Transverse colon (tissue), 4 donors: ENCODE results near the gene FXYD3. TPM values are rescaled to one million over a fixed set of nuclear protein-coding genes. Genes with fewer than 3 reads are reported as not detected.

Experiments used
- DNase-seq: peaks from one replicate; pipeline ENCODE4 v3.0.0-alpha.2; 2019
- H3K27ac ChIP-seq, 4 donors: fragments of 200-600 bp; sonication (generic); 2 replicates each; pipeline ENCODE4 v1.5.1; 2016 to 2018; ENCODE audit warnings: inconsistent platforms in 4 of 4
- H3K27me3 ChIP-seq: fragments of 200-600 bp; sonication (generic); 2 replicates; pipeline ENCODE4 v1.5.1; 2017; ENCODE audit warnings: inconsistent platforms
- H3K36me3 ChIP-seq, 4 donors: fragments of 200-600 bp; sonication (generic); 2 replicates each; pipeline ENCODE4 v1.5.1; 2017 to 2019; ENCODE audit warnings: inconsistent platforms in 4 of 4
- H3K4me1 ChIP-seq, 4 donors: fragments of 200-600 bp; sonication (generic); 2 replicates each; pipeline ENCODE4 v1.5.1; 2017 to 2020; ENCODE audit warnings: inconsistent platforms in 4 of 4
- H3K4me3 ChIP-seq, 4 donors: fragments of 200-600 bp; sonication (generic); 1 replicate in 1 of 4; 2 replicates in 3 of 4; pipeline versions ENCODE4 v1.5.1 to v1.6.1; 2017 to 2019; ENCODE audit warnings: inconsistent platforms in 4 of 4
- H3K9me3 ChIP-seq, 2 donors: fragments of 200-600 bp; sonication (generic); 2 replicates each; pipeline ENCODE4 v1.5.1; 2017 to 2019; ENCODE audit warnings: inconsistent platforms in 2 of 2
- EP300 ChIP-seq: sonication (generic); formaldehyde crosslinking; IDR thresholded peaks from one replicate; pipeline ENCODE4 v1.6.1; 2017; ENCODE audit warnings: antibody characterized with exemption, low read depth
- POLR2A ChIP-seq: fragments of 450-650 bp; IDR thresholded peaks from one replicate; pipeline ENCODE4 v1.6.1; 2016; ENCODE audit warnings: antibody characterized with exemption, mild to moderate bottlenecking, moderate library complexity
- POLR2AphosphoS5 ChIP-seq, 3 donors: sonication (generic); formaldehyde crosslinking; IDR thresholded peaks; one replicate each; pipeline ENCODE4 v1.6.1; 2016; ENCODE audit warnings: antibody characterized with exemption in 3 of 3
- WGBS, 2 donors: methylation state at CpG; one replicate each; pipeline ENCODE4 v1.1.5; 2018; ENCODE audit warnings: low coverage in 1 of 2; 5-methylcytosine and 5-hydroxymethylcytosine counted together
- in situ Hi-C, 4 donors: fragments of 200-750 bp; cut with MboI; loops; one replicate each; pipeline versions ENCODE4 v1.15.0 to v1.15.1; 2017; ENCODE audit warnings: low sequenced_read_pairs in 3 of 4, low pct_ligation_motif_present in 1 of 4, low pct_unique_long_range_greater_than_20kb in 1 of 4
- intact Hi-C: fragments of 100-400 bp; cut with DNase I; formaldehyde crosslinking; loops from one replicate; pipeline ENCODE4 v1.15.1; 2023; ENCODE audit warnings: low total_unique reads
- total RNA-seq, 4 donors: library from RNA; depleted of rRNA; stranded (reverse); fragments of >200 nt; gene quantifications; one replicate each; pipeline ENCODE4 v1.1.0, GENCODE V29; 2016
- TF ChIP-seq, protein P1 (sequence below), 5 experiments: fragments of 200-600 bp in 3 of 5; fragments of 450-650 bp in 2 of 5; sonication (generic) in 3 of 5; IDR thresholded peaks; 1 replicate in 2 of 5; 2 replicates in 3 of 5; pipeline ENCODE4 v1.5.1; 2016 to 2017; ENCODE audit warnings: antibody characterized with exemption in 5 of 5, inconsistent platforms in 3 of 5, mild to moderate bottlenecking in 2 of 5, moderate library complexity in 1 of 5

FXYD3 gene
- total RNA-seq, 4 donors from 2014 or later = 1,678 to 4,641 (median 3,622) TPM

DNA sequence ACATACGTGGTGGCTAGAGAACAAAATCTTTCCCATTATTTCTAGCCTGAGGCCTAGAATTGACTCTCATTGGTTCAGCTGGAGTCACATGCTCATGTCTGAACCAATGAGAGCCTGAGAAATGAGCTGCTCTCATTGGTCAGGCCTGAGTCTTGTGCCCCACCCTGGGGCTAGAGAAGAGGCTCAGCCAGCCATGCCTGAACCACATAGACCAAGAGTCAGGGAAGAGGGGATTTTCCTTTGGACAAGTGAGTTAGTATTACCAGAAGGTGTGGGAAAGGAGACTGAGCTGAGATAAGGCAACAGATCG lies 45.8 kb downstream of the FXYD3 start:
- no peak for TF ChIP-seq EP300
- no peak for TF ChIP-seq POLR2A
- TF ChIP-seq, protein P1, sequence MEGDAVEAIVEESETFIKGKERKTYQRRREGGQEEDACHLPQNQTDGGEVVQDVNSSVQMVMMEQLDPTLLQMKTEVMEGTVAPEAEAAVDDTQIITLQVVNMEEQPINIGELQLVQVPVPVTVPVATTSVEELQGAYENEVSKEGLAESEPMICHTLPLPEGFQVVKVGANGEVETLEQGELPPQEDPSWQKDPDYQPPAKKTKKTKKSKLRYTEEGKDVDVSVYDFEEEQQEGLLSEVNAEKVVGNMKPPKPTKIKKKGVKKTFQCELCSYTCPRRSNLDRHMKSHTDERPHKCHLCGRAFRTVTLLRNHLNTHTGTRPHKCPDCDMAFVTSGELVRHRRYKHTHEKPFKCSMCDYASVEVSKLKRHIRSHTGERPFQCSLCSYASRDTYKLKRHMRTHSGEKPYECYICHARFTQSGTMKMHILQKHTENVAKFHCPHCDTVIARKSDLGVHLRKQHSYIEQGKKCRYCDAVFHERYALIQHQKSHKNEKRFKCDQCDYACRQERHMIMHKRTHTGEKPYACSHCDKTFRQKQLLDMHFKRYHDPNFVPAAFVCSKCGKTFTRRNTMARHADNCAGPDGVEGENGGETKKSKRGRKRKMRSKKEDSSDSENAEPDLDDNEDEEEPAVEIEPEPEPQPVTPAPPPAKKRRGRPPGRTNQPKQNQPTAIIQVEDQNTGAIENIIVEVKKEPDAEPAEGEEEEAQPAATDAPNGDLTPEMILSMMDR (IDR thresholded peaks at IDR 0.05) = no peak
- TF ChIP-seq POLR2AphosphoS5 (IDR thresholded peaks at IDR 0.05) = no peak
- Histone ChIP-seq H3K27me3 (peaks cover 4% of the 10 kb centered on the region), H3K27ac (no peak overlapping the region), H3K36me3 (peaks cover 0 to 13% (median 0%) of the 10 kb centered on the region in 4 donors), H3K9me3 (peaks cover 0 to 4% of the 10 kb centered on the region in 2 donors), H3K4me1 (no peaks in the 10 kb centered on the region), H3K4me3 (no peak overlapping the region)
- intact Hi-C loops = no loop called here
- in situ Hi-C loops = no loop called here
- DNase-seq = no peak
- WGBS, 2 donors = 90 to 98% methylated on average over 2 of the region's 2 CpGs

DNA sequence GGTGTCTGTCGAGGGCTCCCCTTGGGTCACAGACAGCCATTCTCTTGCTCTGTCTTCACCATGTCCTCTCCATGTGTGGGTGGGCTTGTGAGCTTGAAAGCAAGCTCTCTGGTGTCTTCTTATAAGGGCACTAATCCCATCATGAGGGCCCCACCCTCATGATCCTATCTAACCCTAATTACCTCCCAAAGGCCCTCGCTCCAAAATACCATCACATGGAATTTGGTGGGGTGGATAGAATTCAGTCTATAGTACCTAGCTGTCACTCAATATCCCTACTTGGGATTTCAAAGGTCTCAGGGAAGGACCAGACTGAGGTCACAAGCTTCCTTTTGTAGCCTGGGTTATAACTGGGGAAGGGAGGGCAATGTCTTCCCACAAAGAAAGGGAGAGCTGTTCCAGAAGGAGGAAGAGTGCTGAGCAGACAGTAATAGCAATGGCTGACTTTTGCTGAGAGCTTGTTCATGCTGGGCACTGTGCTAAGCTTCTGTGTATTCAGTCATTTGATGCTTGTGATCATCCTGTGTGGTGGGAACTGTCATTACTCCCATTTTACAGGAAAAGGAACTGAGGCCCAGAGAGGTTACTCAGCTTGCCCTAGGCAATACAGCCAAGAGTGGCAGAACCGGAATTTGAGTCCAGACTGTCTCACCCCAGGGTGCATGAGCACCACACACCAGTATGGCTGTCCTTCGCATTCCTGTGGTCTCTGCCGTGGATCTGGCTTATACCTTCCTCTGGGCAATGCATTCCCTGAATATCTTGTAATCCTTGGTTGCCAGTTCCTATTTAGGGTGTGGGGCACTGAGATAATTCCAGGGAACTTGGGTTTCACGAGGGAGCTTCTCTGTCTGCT lies 47.1 kb downstream of the FXYD3 start:
- H3K36me3 ChIP-seq = peaks cover 0 to 13% (median 0%) of the 10 kb centered on the region in 4 donors
- no peak overlapping the region for H3K4me3 ChIP-seq
- in situ Hi-C loops (no loop called here), intact Hi-C loops (no loop called here)
- H3K27ac ChIP-seq = no peak overlapping the region
- H3K9me3 ChIP-seq = peaks cover 0 to 6% of the 10 kb centered on the region in 2 donors
- no peak for TF ChIP-seq EP300
- TF ChIP-seq, protein P1 (IDR thresholded peaks at IDR 0.05) = no peak
- no peak for DNase-seq
- WGBS, 2 donors = 95 to 100% methylated on average over 1 to 6 of the region's 6 CpGs
- peaks cover 4% of the 10 kb centered on the region for H3K27me3 ChIP-seq
- no peaks in the 10 kb centered on the region for H3K4me1 ChIP-seq

DNA sequence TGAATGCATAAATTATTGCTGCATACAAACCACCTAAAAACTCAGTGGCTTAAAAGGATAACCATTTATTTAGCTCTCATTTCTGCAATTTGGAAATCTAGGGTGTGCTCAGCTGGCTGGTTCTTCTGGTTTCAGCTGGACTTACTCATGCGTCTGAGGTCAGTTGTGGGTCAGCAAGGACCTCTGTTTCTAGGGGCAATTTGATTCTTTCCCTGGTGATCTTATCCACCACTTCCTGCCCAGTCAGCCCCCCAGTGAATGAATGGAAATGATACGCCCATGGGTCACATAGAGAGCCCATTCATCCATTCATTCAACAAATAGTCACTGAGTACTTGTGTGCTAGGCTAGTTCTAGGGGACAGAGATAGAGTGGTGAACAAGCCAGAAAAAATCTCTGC lies 48.8 kb downstream of the FXYD3 start:
- intact Hi-C loops = no loop called here
- TF ChIP-seq POLR2AphosphoS5 (IDR thresholded peaks at IDR 0.05) (no peak), POLR2A (no peak), EP300 (no peak)
- TF ChIP-seq, protein P1 (IDR thresholded peaks at IDR 0.05) = no peak
- Histone ChIP-seq H3K36me3 (peaks cover 0 to 7% (median 0%) of the 10 kb centered on the region in 4 donors), H3K27ac (no peak overlapping the region), H3K27me3 (no peaks in the 10 kb centered on the region), H3K4me1 (no peaks in the 10 kb centered on the region), H3K4me3 (no peak overlapping the region), H3K9me3 (peaks cover 0 to 6% of the 10 kb centered on the region in 2 donors)
- in situ Hi-C loops = no loop called here
- WGBS, 2 donors = 33 to 98% methylated on average over 1 to 2 of the region's 2 CpGs
- DNase-seq = no peak

DNA sequence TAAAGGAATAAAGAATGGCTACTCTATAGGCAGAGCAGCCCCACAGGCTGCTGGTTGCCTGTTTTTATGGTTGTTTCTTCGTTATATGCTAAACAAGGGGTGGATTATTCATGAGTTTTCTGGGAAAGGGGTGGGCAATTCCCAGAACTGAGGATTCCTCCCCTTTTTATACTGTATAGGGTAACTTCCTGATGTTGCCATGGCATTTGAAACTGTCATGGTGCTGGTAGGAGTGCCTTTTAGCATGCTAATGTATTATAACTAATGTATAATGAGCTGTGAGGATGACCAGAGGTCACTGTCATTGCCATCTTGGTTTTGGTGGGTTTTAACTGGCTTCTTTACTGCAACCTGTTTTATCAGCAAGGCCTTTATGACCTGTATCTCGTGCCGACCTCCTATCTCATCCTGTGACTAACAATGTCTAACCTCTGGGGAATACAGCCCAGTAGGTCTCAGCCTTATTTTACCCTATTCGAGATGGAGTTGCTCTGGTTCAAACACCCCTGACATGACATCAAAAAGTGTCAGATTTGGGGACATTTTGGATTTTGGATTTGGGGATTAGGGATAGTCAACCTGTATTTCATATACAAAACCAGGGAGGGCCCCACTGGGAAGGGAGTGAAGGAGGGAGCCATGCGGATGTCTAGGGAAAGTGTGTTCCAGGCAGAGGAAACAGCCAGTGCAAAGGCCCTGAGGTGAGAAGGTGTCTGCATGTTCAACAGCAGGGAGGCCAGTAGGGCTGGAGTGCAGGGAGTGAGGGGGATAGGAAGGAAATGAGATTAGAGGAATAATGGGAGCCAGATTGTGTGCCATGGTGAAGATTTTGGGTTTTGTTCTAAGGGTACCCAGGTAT lies 49.8 kb downstream of the FXYD3 start:
- TF ChIP-seq POLR2AphosphoS5 (IDR thresholded peaks at IDR 0.05) (no peak), EP300 (no peak), POLR2A (no peak)
- TF ChIP-seq, protein P1 (IDR thresholded peaks at IDR 0.05) = no peak
- no peak overlapping the region for H3K27ac ChIP-seq
- no peak overlapping the region for H3K4me3 ChIP-seq
- DNase-seq = no peak
- H3K4me1 ChIP-seq = no peaks in the 10 kb centered on the region
- H3K27me3 ChIP-seq = no peaks in the 10 kb centered on the region
- in situ Hi-C loops (no loop called here), intact Hi-C loops (no loop called here)
- WGBS, 2 donors = 69 to 77% methylated on average over 2 to 5 of the region's 5 CpGs
- H3K36me3 ChIP-seq = peaks cover 0 to 7% (median 0%) of the 10 kb centered on the region in 4 donors
- H3K9me3 ChIP-seq = peaks cover 0 to 6% of the 10 kb centered on the region in 2 donors
